GM19351 (cell line): ENCODE results near the gene LIPT2.
"Not testable (repeated sequence)": the region's sequence is repeated elsewhere in the genome, so short reads cannot be mapped to it uniquely, and the experiment has no call there.

Experiments used
- ATAC-seq: cut with Tn5 transposase; IDR thresholded peaks from one replicate; pipeline ENCODE4 v1.9.1; 2021; ENCODE audit warnings: mild to moderate bottlenecking, moderate library complexity; ENCODE audit not compliant: unreplicated experiment

LIPT2 gene

GRCh38 chr11:74492974-74493790 is at the start of gene LIPT2:
LIPT2 (minus strand) TSS chr11:74493724; CDS start chr11:74493703, 21 bp downstream.
- ATAC-seq: peak; percentile 97

DNA sequence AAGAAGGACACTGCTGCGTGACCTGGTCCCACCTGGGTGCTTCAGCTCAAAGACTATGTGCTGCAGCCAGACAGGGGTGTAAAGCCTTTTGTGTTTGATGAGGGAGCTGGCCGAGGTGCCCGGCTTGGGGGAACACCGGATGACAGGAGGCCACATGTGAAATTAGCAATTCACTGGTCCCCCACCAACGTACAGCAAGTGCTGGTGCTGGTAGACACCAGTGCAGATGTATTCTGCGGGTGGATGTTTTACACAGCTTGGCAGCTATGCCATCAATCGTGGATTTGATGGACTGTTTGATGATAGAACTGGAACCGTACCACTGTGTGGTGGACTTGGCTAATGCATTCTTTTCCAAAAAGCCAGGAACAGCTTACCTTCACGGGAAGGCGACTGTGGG is 47.9 kb upstream of the LIPT2 start:
- ATAC-seq: no peak

GRCh38 chr11:74540270-74540669 is 46.7 kb upstream of the LIPT2 start:
- ATAC-seq: no peak

DNA sequence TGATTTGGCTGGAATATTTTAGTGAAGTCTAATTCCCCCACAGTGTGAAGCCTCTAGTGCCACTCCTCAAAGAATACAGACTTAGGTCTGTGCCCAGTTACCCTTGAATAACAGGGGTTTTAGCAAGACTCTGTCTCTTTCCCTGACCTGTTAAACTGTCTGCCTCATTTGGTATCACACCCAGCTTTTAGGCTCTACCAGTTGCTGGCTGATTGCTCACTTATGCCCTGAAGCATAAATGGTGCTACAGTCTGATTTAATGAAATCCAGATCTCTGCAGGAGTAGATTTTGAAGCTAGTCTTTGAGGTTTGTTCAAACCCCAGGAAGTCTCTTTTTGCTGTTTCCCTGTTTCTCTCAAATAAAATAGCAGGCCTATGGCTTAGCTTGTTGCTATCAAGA is 45.2 kb upstream of the LIPT2 start:
- no peak for ATAC-seq

DNA sequence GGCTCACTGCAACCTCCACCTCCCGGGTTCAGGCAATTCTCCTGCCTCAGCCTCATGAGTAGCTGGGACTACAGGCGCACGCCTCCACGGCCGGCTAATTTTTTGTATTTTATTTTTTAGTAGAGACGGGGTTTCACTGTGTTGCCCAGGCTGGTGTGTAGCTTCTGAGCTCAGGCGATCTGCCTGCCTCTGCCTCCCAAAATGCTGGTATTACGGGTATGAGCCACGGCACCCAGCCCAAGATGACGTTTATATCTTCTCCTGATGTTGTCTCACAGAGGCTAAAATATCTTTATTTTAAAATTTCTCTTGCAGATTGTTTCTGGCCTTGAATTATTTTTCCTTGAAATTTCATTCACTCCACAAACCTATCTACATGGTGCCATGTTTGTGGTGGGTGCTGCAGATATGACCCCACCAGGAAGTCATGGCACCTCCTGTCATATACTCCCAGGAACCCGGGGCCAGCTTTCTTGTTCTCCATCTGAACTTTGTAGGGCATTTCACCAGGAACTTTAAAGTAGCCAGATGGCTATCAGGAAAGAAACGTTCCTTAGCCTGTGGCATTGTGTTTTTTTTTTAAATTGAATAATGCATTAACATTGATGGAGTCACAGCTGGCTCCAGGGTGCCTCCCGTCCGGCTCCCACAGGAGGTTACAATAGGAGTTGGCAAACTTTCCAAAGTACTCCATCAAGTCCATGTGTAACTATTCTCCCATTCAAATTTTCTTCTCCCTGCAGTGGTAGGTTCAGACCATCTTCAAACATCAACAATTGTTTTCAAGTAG is 42.0 kb upstream of the LIPT2 start:
- ATAC-seq: no peak

- not testable (repeated sequence) for ATAC-seq
Measured at GRCh38 chr11:74534946-74535275, 41.4 kb upstream of the LIPT2 start.

GRCh38 chr11:74534216-74534945 is 40.9 kb upstream of the LIPT2 start:
- no peak for ATAC-seq

GRCh38 chr11:74533421-74533820 is 39.9 kb upstream of the LIPT2 start:
- no peak for ATAC-seq

GRCh38 chr11:74532501-74533246 is 39.1 kb upstream of the LIPT2 start:
- no peak for ATAC-seq

- ATAC-seq: no peak
Measured at GRCh38 chr11:74524978-74525377, 31.5 kb upstream of the LIPT2 start.

GRCh38 chr11:74524501-74524900 is 31.0 kb upstream of the LIPT2 start:
- no peak for ATAC-seq

DNA sequence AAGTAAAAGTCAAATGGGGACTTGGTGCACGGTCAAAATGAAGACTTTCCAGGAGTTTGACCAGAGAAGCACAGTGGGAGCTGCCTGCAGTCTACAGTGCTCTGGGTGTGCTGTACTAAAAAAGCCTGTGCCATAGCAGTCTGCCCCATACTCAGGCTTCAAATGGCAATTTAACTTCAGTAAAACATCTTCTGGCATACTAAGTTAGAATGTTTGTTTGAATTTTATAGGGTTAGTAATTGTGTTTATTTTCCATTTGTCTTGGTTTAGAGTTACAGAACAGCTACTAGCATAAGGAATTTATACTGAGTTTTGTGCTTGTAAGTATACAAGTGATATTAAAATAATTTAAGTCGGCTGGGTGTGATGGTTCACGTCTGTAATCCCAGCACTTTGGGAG is 29.3 kb upstream of the LIPT2 start:
- ATAC-seq: no peak

DNA sequence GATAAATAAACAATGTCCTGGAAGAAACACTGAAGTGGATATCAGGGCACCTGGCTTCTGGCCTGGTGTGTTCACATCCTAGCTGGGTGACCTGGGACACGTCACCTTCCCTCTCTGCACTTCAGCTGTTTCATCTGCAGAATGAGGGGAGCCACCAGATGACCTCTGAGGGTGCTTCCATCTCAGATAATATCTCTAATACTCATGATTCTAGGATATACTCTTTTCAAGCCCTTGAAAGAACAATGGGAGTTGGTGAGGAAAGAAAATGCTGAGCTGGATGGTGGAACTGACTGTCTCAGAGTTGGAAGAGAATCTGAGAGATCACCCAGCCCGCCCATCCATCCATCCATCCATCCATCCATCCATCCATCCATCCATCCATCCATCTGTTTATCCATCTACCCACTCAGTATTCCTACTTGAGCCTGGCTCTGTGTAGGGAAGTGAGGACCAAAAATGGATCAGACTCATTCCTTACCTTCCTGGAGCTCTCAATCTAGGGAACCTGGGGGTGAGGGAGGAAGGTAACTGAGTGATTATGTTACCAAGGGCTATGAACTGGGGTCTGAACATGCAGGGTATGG is 28.2 kb upstream of the LIPT2 start:
- ATAC-seq: no peak

DNA sequence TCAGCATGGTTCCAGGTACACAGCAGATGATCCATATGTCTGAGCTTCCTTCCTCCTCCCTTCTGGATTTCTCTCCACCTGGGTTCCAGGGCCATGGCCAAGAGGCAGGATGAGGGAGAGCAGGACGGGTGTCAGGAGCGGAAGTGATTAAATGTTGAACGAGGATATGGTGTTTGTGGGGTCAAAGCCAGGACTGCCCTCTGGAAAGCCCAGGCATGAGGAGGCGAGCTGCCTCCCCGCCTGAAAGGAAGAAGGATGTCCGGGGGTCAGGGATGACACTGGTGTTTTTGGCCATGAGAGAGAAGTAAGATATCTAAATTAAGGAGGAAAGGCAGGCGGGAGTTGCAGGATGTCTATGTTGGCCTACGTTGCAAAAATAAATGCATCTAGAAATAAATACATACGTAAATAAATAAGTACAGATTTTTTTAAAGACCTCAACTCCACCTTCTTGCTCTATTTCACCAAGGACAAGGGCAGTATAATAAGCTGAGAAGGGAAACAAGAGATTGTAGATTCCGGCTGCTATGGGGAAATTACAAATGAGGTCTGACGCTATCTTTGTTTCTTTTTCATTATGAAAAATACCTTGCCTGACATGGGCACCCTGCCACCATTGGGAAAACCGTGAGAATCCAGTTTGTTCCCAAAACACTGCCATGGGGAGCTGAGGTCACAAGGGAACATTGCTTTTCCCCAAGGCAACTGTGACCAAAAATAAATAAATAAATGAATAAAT is 27.6 kb upstream of the LIPT2 start:
- no peak for ATAC-seq

- no peak for ATAC-seq
Measured at GRCh38 chr11:74520316-74520715, 26.8 kb upstream of the LIPT2 start.

DNA sequence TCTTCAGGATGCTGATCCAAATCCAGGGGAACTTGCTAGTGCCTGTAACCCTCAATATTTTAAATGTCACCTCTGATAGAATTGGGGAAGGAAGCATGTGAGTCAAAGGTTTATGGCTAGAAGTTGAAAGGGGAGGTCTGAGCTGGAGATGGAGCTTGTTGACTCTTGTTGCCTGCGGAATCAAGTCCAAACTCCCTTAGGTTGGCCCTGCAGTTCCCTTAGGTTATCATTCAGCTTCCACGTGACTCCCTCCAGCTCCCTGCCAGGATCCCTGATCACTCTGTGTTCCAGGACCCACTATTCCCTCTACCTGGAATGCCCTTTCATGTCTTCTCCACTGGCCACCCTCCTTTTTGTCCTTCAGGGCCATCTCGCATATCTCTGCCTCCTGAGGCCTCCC is 26.2 kb upstream of the LIPT2 start:
- no peak for ATAC-seq

- not testable (repeated sequence) for ATAC-seq
Measured at GRCh38 chr11:74517592-74517991, 24.1 kb upstream of the LIPT2 start.

GRCh38 chr11:74507582-74507981 is 14.1 kb upstream of the LIPT2 start:
- ATAC-seq: no peak

DNA sequence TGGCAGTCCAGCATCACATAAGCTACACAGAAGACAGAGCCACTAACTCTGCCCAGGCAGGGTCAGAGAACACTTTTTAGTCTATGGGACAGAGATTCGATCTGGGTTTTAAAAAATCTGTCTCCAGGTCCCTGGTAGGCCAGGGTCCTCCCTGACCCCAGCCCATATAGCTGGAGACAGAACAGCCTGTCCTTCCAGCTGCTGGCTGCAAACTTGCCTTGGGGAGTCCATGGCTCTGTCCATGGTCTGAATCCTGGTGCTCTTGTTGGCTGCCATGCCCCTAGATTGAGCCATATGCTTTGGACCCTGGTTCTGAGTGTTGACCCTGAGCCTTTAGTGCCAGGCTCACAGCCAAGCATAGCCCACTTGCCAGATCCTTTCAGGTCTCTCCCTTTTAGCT is 13.3 kb upstream of the LIPT2 start:
- ATAC-seq: no peak

GRCh38 chr11:74505911-74506310 is 12.4 kb upstream of the LIPT2 start:
- no peak for ATAC-seq
